HL-60 (cell line): Measurements from ENCODE around the gene FAM107B.

Experiments used
- DNase-seq, 2 experiments: peaks; one replicate each; pipeline ENCODE4 v3.0.0-alpha.2; 2010 to 2020; ENCODE audit warnings: low read depth in 1 of 2, low spot score in 1 of 2
- H3K27ac ChIP-seq: fragments of 250-450 bp; sonication (Bioruptor Pico); replicated peaks from 2 replicates; pipeline ENCODE4 v1.5.1; 2020; ENCODE audit warnings: mild to moderate bottlenecking, moderate library complexity
- H3K27me3 ChIP-seq: fragments of 250-450 bp; sonication (Bioruptor Pico); 2 replicates; pipeline ENCODE4 v1.5.1; 2021; ENCODE audit warnings: mild to moderate bottlenecking, moderate library complexity; ENCODE audit not compliant: insufficient read depth, poor library complexity, severe bottlenecking
- H3K4me3 ChIP-seq: replicated peaks from 2 replicates; pipeline ENCODE4 v1.5.1; 2011; ENCODE audit warnings: mild to moderate bottlenecking, control low read depth, low read length; ENCODE audit not compliant: insufficient read depth
- GABPA ChIP-seq: IDR thresholded peaks from 2 replicates; pipeline ENCODE4 v1.6.1; 2012; ENCODE audit warnings: low read depth
- POLR2AphosphoS5 ChIP-seq: IDR thresholded peaks from 2 replicates; pipeline ENCODE4 v1.6.1; 2012; ENCODE audit warnings: low read depth
- REST ChIP-seq: IDR thresholded peaks from 2 replicates; pipeline ENCODE4 v1.6.1; 2012; ENCODE audit warnings: low read depth; ENCODE audit not compliant: insufficient replicate concordance
- SPI1 ChIP-seq: IDR thresholded peaks from 2 replicates; pipeline ENCODE4 v1.6.1; 2012; ENCODE audit warnings: low read depth, mild to moderate bottlenecking, borderline replicate concordance
- TF ChIP-seq, protein P1 (sequence below): IDR thresholded peaks from one replicate; pipeline ENCODE4 v1.5.1; 2011; ENCODE audit warnings: low read length, control low read depth, inconsistent platforms; ENCODE audit not compliant: insufficient read depth

FAM107B gene

GRCh38 chr10:14481014-14481413 is 293.7 kb downstream of the FAM107B start:
- no peak overlapping the region for H3K27ac ChIP-seq
- TF ChIP-seq, protein P1, sequence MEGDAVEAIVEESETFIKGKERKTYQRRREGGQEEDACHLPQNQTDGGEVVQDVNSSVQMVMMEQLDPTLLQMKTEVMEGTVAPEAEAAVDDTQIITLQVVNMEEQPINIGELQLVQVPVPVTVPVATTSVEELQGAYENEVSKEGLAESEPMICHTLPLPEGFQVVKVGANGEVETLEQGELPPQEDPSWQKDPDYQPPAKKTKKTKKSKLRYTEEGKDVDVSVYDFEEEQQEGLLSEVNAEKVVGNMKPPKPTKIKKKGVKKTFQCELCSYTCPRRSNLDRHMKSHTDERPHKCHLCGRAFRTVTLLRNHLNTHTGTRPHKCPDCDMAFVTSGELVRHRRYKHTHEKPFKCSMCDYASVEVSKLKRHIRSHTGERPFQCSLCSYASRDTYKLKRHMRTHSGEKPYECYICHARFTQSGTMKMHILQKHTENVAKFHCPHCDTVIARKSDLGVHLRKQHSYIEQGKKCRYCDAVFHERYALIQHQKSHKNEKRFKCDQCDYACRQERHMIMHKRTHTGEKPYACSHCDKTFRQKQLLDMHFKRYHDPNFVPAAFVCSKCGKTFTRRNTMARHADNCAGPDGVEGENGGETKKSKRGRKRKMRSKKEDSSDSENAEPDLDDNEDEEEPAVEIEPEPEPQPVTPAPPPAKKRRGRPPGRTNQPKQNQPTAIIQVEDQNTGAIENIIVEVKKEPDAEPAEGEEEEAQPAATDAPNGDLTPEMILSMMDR = no peak
- TF ChIP-seq GABPA (no peak), SPI1 (no peak)
- no peaks in the 10 kb centered on the region for H3K27me3 ChIP-seq
- no peak for DNase-seq
- H3K4me3 ChIP-seq = no peak overlapping the region

GRCh38 chr10:14478604-14479003 is 296.1 kb downstream of the FAM107B start:
- H3K4me3 ChIP-seq = no peak overlapping the region
- no peak overlapping the region for H3K27ac ChIP-seq
- H3K27me3 ChIP-seq = no peaks in the 10 kb centered on the region
- no peak for TF ChIP-seq POLR2AphosphoS5
- TF ChIP-seq REST = no peak
- TF ChIP-seq SPI1 = no peak
- no peak for TF ChIP-seq GABPA
- TF ChIP-seq, protein P1 = no peak
- no peak for DNase-seq

- Histone ChIP-seq H3K27me3 (no peaks in the 10 kb centered on the region), H3K27ac (no peak overlapping the region), H3K4me3 (no peak overlapping the region)
- DNase-seq = no peak
- TF ChIP-seq REST (no peak), POLR2AphosphoS5 (no peak), GABPA (no peak), SPI1 (no peak)
- TF ChIP-seq, protein P1 = no peak
Observed at GRCh38 chr10:14478201-14478600, 296.5 kb downstream of the FAM107B start.

DNA sequence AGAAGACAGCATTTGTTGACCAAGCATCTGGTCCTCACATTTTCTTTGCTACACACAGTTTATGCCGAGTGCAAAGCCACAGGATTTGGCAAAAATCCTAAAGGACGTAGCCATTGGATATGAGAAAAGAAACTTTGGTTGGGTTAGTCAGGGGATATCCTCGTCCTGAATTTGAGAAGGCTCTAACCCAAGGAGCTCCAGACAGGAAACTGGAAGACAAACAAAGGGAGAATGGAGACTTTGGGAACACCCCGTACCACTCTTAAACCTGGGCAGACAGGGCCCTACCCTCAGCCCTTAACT is 297.3 kb downstream of the FAM107B start:
- Histone ChIP-seq H3K27me3 (no peaks in the 10 kb centered on the region), H3K4me3 (no peak overlapping the region), H3K27ac (no peak overlapping the region)
- no peak for TF ChIP-seq SPI1
- TF ChIP-seq POLR2AphosphoS5 = no peak
- TF ChIP-seq REST = no peak
- no peak for DNase-seq
